IMR-90 (cell line): Measurements from ENCODE around the gene NET1. TPM values are rescaled to one million over a fixed set of nuclear protein-coding genes. Genes with fewer than 3 reads are reported as not detected.
A peak's percentile ranks its signal among the peaks of the same experiment; 100 is the strongest.
"Not testable (repeated sequence)": the region's sequence is repeated elsewhere in the genome, so short reads cannot be mapped to it uniquely, and the experiment has no call there.

Experiments
- ATAC-seq: fragments of 200-7000 bp; cut with Tn5 transposase; 2 replicates; pipeline ENCODE4 v1.9.1; 2020; ENCODE audit warnings: low read depth, mild to moderate bottlenecking, moderate library complexity
- BruUV-seq: library from RNA; stranded (reverse); fragments of 400-500 nt; replicated peaks from 2 replicates; lab custom pipeline; 2021; lab: Mats Ljungman, UMichigan
- CTCF ChIA-PET: fragments of 300-600 bp; formaldehyde crosslinking; extraction: SDS; loops from one replicate; lab custom pipeline; 2021; ENCODE audit warnings: antibody characterized with exemption; lab: Yijun Ruan, JAX
- POLR2A ChIA-PET: fragments of 300-600 bp; sonication (Branson Sonifier 250); formaldehyde crosslinking; loops from one replicate; lab custom pipeline; 2022; ENCODE audit warnings: antibody characterized with exemption; ENCODE audit not compliant: unreplicated experiment; lab: Charles Lee
- DNase-seq: peaks from one replicate; pipeline ENCODE4 v3.0.0; 2013
- H2AFZ ChIP-seq: replicated peaks from 2 replicates; pipeline ENCODE3; 2013; ENCODE audit warnings: low read length, mild to moderate bottlenecking; ENCODE audit not compliant: poor library complexity
- H2AK5ac ChIP-seq: 2 replicates; pipeline ENCODE4 v1.6.1; 2013; ENCODE audit warnings: low read depth, low read length, inconsistent platforms
- H2AK9ac ChIP-seq: replicated peaks from 2 replicates; pipeline ENCODE3; 2013; ENCODE audit warnings: mild to moderate bottlenecking, low read depth, low read length, moderate library complexity; ENCODE audit not compliant: poor library complexity
- H2BK120ac ChIP-seq: 2 replicates; pipeline ENCODE4 v1.6.1; 2013; ENCODE audit warnings: low read depth, low read length, inconsistent platforms
- H2BK15ac ChIP-seq: 3 replicates; pipeline ENCODE4 v1.6.1; 2013; ENCODE audit warnings: low read depth, low read length, inconsistent platforms
- H2BK20ac ChIP-seq: 2 replicates; pipeline ENCODE4 v1.6.1; 2013; ENCODE audit warnings: low read depth, mild to moderate bottlenecking, inconsistent platforms, low read length, moderate library complexity
- H2BK5ac ChIP-seq: 2 replicates; pipeline ENCODE4 v1.6.1; 2013; ENCODE audit warnings: mild to moderate bottlenecking, low read depth, low read length, inconsistent platforms; ENCODE audit not compliant: poor library complexity, severe bottlenecking
- H3K14ac ChIP-seq: replicated peaks from 2 replicates; pipeline ENCODE4 v1.6.1; 2013; ENCODE audit warnings: low read depth, low read length, inconsistent platforms
- H3K18ac ChIP-seq: 2 replicates; pipeline ENCODE4 v1.6.1; 2013; ENCODE audit warnings: low read depth, low read length, control low read depth
- H3K23ac ChIP-seq: 2 replicates; pipeline ENCODE4 v1.6.1; 2013; ENCODE audit warnings: low read depth, low read length, inconsistent platforms
- H3K27ac ChIP-seq: 2 replicates; pipeline ENCODE4 v1.5.1; 2013; ENCODE audit warnings: mild to moderate bottlenecking, control low read depth, low read length; ENCODE audit not compliant: insufficient read depth
- H3K27me3 ChIP-seq: 2 replicates; pipeline ENCODE4 v1.6.1; 2013; ENCODE audit warnings: low read length; ENCODE audit not compliant: control insufficient read depth, insufficient read depth
- H3K36me3 ChIP-seq: 2 replicates; pipeline ENCODE4 v1.6.1; 2013; ENCODE audit warnings: low read length, mixed read lengths; ENCODE audit not compliant: control insufficient read depth, insufficient read depth
- H3K4ac ChIP-seq: 2 replicates; pipeline ENCODE4 v1.6.1; 2013; ENCODE audit warnings: low read depth, low read length, inconsistent platforms
- H3K4me1 ChIP-seq: 2 replicates; pipeline ENCODE4 v1.6.1; 2013; ENCODE audit warnings: low read length, mixed read lengths; ENCODE audit not compliant: control insufficient read depth, insufficient read depth
- H3K4me2 ChIP-seq: 2 replicates; pipeline ENCODE4 v1.6.1; 2013; ENCODE audit warnings: low read depth, mild to moderate bottlenecking, control low read depth, low read length, moderate library complexity
- H3K4me3 ChIP-seq: 2 replicates; pipeline ENCODE4 v1.5.1; 2013; ENCODE audit warnings: low read depth, mild to moderate bottlenecking, control low read depth, low read length, moderate library complexity; ENCODE audit not compliant: insufficient read depth
- H3K56ac ChIP-seq: 2 replicates; pipeline ENCODE4 v1.6.1; 2013; ENCODE audit warnings: low read length, inconsistent platforms; ENCODE audit not compliant: insufficient read depth; ENCODE audit errors: extremely low read depth
- H3K79me1 ChIP-seq, 2 experiments: 2 replicates each; pipeline ENCODE4 v1.6.1; 2013; ENCODE audit warnings: low read length in 2 of 2, inconsistent platforms in 1 of 2, low read depth in 1 of 2
- H3K9ac ChIP-seq: 2 replicates; pipeline ENCODE4 v1.6.1; 2013; ENCODE audit warnings: low read depth, low read length, control low read depth
- H3K9me1 ChIP-seq: 2 replicates; pipeline ENCODE4 v1.6.1; 2013; ENCODE audit warnings: low read length, inconsistent platforms; ENCODE audit not compliant: insufficient read depth
- H3K9me3 ChIP-seq: 2 replicates; pipeline ENCODE4 v1.6.1; 2013; ENCODE audit warnings: low read length; ENCODE audit not compliant: control insufficient read depth, insufficient read depth
- H4K20me1 ChIP-seq: 2 replicates; pipeline ENCODE4 v1.6.1; 2013; ENCODE audit warnings: low read length, inconsistent platforms; ENCODE audit not compliant: insufficient read depth
- H4K5ac ChIP-seq: 2 replicates; pipeline ENCODE4 v1.6.1; 2013; ENCODE audit warnings: mild to moderate bottlenecking, low read depth, low read length, control low read depth
- H4K8ac ChIP-seq, 2 experiments: 2 replicates each; pipeline ENCODE4 v1.6.1; 2013; ENCODE audit warnings: low read depth in 2 of 2, low read length in 2 of 2, control low read depth in 1 of 2, inconsistent platforms in 1 of 2
- H4K91ac ChIP-seq: 2 replicates; pipeline ENCODE4 v1.6.1; 2013; ENCODE audit warnings: low read depth, low read length, inconsistent platforms; ENCODE audit not compliant: insufficient read depth
- MAFK ChIP-seq: IDR thresholded peaks from 2 replicates; pipeline ENCODE4 v1.6.1; 2012; ENCODE audit warnings: low read depth, low read length, improper control_type of control experiment
- USF2 ChIP-seq: fragments of 150-350 bp; IDR thresholded peaks from 2 replicates; pipeline ENCODE4 v1.6.1; 2017; ENCODE audit warnings: mild to moderate bottlenecking, antibody characterized with exemption, low read length, low read depth
- WGBS, 2 experiments: methylation state at CpG; one replicate each; pipeline versions ENCODE4 v1.1.5 to v1.1.7; 2013; ENCODE audit warnings: missing lambda C conversion rate in 2 of 2; ENCODE audit not compliant: insufficient read length in 1 of 2; ENCODE audit errors: extremely low coverage in 2 of 2; 5-methylcytosine and 5-hydroxymethylcytosine counted together
- dilution Hi-C: fragments of 300-500 bp; cut with HindIII; formaldehyde crosslinking; loops from one replicate; pipeline ENCODE4 v1.14.3; 2018; ENCODE audit warnings: low sequenced_read_pairs; ENCODE audit not compliant: unreplicated experiment
- in situ Hi-C: fragments of 300-500 bp; cut with MboI; formaldehyde crosslinking; loops from 3 replicates; pipeline ENCODE4 v1.14.3; 2019; ENCODE audit warnings: low sequenced_read_pairs, inconsistent platforms, mixed read lengths
- intact Hi-C: fragments of 100-400 bp; cut with micrococcal nuclease; formaldehyde crosslinking; loops from 2 replicates; pipeline ENCODE4 v1.10.0; 2022
- polyA plus RNA-seq, 3 experiments: library from polyadenylated mRNA; depleted of rRNA; stranded (reverse); fragments of >200 nt; gene quantifications; 2 replicates each; pipeline ENCODE4 v1.2.3, GENCODE V29; 2012; ENCODE audit warnings: low replicate concordance in 1 of 3
- total RNA-seq: library from RNA; depleted of rRNA; stranded (reverse); fragments of >200 nt; gene quantifications from 2 replicates; pipeline ENCODE4 v1.2.3, GENCODE V29; 2012

NET1 gene
- total and polyA plus RNA-seq, 2 of the 4 experiments (the other 2 are of a cell fraction), result 20.0 to 54.7 TPM

GRCh38 chr10:5376450-5376849, 35.9 kb upstream of the NET1 start:
- BruUV-seq, result no TSS peak
- TF ChIP-seq USF2 (no peak), MAFK (no peak)
- Histone ChIP-seq H3K79me1 (no peaks in the 10 kb centered on the region), H3K18ac (no peak overlapping the region), H2BK120ac (no peak overlapping the region), H3K9me1 (no peaks in the 10 kb centered on the region), H3K4ac (no peak overlapping the region), H3K36me3 (no peaks in the 10 kb centered on the region), H4K8ac (no peak overlapping the region), H2BK15ac (no peak overlapping the region), H2AK5ac (no peak overlapping the region), H3K9ac (no peak overlapping the region), H2AFZ (no peak overlapping the region), H2AK9ac (no peak overlapping the region), H3K9me3 (no peaks in the 10 kb centered on the region; the same call in 1 of the 2 replicates), H3K4me1 (no peaks in the 10 kb centered on the region), H4K5ac (no peak overlapping the region), H3K27me3 (peaks cover 3% of the 10 kb centered on the region; the same call in 1 of the 2 replicates), H3K14ac (no peak overlapping the region), H2BK5ac (no peak overlapping the region), H3K27ac (no peak overlapping the region), H3K56ac (no peak overlapping the region), H3K23ac (no peak overlapping the region), H2BK20ac (no peak overlapping the region), H4K20me1 (no peaks in the 10 kb centered on the region), H4K91ac (no peak overlapping the region), H3K4me3 (no peak overlapping the region), H3K4me2 (no peak overlapping the region)
- ChIA-PET CTCF (interaction anchor here (1.3 kb wide), 1 partner anchor 527 kb away, joined by 4 read pairs; no protein-coding TSS in a partner anchor), POLR2A (no interaction called here)
- in situ Hi-C loops, result no loop called here
- DNase-seq, result no peak
- dilution Hi-C loops, result no loop called here
- no CpG with 5 or more reads among the region's 4 CpGs for WGBS, 2 experiments
- 0 out of 2 replicates have a peak, but pooled peaks have one; percentile 49 for ATAC-seq
- intact Hi-C loops, result no loop called here

GRCh38 chr10:5379202-5379601, 33.2 kb upstream of the NET1 start:
- BruUV-seq, H4K91ac ChIP-seq, intact Hi-C loops, H3K27ac ChIP-seq, H3K4me2 ChIP-seq, DNase-seq, H3K23ac ChIP-seq, H3K9me1 ChIP-seq, POLR2A ChIA-PET, H4K20me1 ChIP-seq, dilution Hi-C loops, H2BK20ac ChIP-seq, H2AK9ac ChIP-seq, H4K5ac ChIP-seq, H2BK120ac ChIP-seq, H3K14ac ChIP-seq, H2BK5ac ChIP-seq, in situ Hi-C loops, H3K27me3 ChIP-seq, H2AFZ ChIP-seq, H3K56ac ChIP-seq, H2BK15ac ChIP-seq, H3K79me1 ChIP-seq, H3K4me1 ChIP-seq, H3K18ac ChIP-seq, H2AK5ac ChIP-seq, H3K9me3 ChIP-seq, H3K4ac ChIP-seq, H3K4me3 ChIP-seq, H3K36me3 ChIP-seq, H3K9ac ChIP-seq, H4K8ac ChIP-seq, ATAC-seq: not testable (repeated sequence)
- CTCF ChIA-PET, result interaction anchor here (1.7 kb wide), 1 partner anchor 529 kb away, joined by 4 read pairs; no protein-coding TSS in a partner anchor
- WGBS, 2 experiments, result no CpG with 5 or more reads among the region's 5 CpGs
